Loucy (cell line): ENCODE results near the gene DDX31.

Experiments used
- CTCF ChIP-seq: fragments of 200-600 bp; sonication (generic); conservative IDR thresholded peaks from 2 replicates; pipeline ENCODE4 v1.5.1; 2014; ENCODE audit warnings: mild to moderate bottlenecking, antibody characterized with exemption, low read length
- EZH2phosphoT487 ChIP-seq: fragments of 200-600 bp; IDR thresholded peaks from 2 replicates; pipeline ENCODE4 v1.6.1; 2018; ENCODE audit warnings: antibody characterized with exemption, mild to moderate bottlenecking, moderate library complexity, borderline replicate concordance

- no peak for TF ChIP-seq CTCF
- no peak for TF ChIP-seq EZH2phosphoT487
These were observed 110.1 kb downstream of the DDX31 start for GRCh38 chr9:132559711-132560110.
